Breast epithelium (tissue), 4 donors: ENCODE data around the gene ZNF286A. TPM values are rescaled to one million over a fixed set of nuclear protein-coding genes. Genes with fewer than 3 reads are reported as not detected.
"Not testable (repeated sequence)": the region's sequence is repeated elsewhere in the genome, so short reads cannot be mapped to it uniquely, and the experiment has no call there.

Experiments
- DNase-seq, 2 donors: peaks; one replicate each; pipeline ENCODE4 v3.0.0-alpha.2; 2019; ENCODE audit warnings: low spot score in 2 of 2
- H3K27ac ChIP-seq, 2 donors: fragments of 200-600 bp; sonication (generic) in 1 of 2; one replicate each; pipeline ENCODE4 v1.5.1; 2016 to 2019; ENCODE audit warnings: mild to moderate bottlenecking in 1 of 2
- H3K27me3 ChIP-seq, 2 donors: fragments of 200-600 bp; sonication (generic) in 1 of 2; one replicate each; pipeline versions ENCODE4 v1.5.1 to v1.6.0; 2017 to 2019; ENCODE audit warnings: control low read depth in 1 of 2, mild to moderate bottlenecking in 1 of 2
- H3K36me3 ChIP-seq: fragments of 200-600 bp; one replicate; pipeline ENCODE4 v1.5.1; 2019
- H3K4me1 ChIP-seq, 2 donors: fragments of 200-600 bp; sonication (generic); one replicate each; pipeline ENCODE4 v1.5.1; 2016 to 2019; ENCODE audit warnings: control low read depth in 1 of 2
- H3K4me3 ChIP-seq, 3 donors: fragments of 200-600 bp; sonication (generic); 1 replicate in 2 of 3; 2 replicates in 1 of 3; pipeline ENCODE4 v1.5.1; 2016 to 2019; ENCODE audit warnings: mild to moderate bottlenecking in 3 of 3, moderate library complexity in 2 of 3
- H3K9me3 ChIP-seq, 2 donors: fragments of 200-600 bp; sonication (generic) in 1 of 2; one replicate each; pipeline ENCODE4 v1.5.1; 2016 to 2019; ENCODE audit warnings: control low read depth in 1 of 2
- CTCF ChIP-seq, 3 donors: fragments of 450-650 bp; IDR thresholded peaks; one replicate each; pipeline ENCODE4 v1.5.1; 2016 to 2017; ENCODE audit warnings: antibody characterized with exemption in 3 of 3, mild to moderate bottlenecking in 3 of 3, moderate library complexity in 3 of 3
- POLR2A ChIP-seq: fragments of 450-650 bp; IDR thresholded peaks from one replicate; pipeline ENCODE4 v1.6.1; 2016; ENCODE audit warnings: antibody characterized with exemption, mild to moderate bottlenecking, moderate library complexity
- POLR2AphosphoS5 ChIP-seq, 3 donors: sonication (generic); formaldehyde crosslinking; IDR thresholded peaks; one replicate each; pipeline ENCODE4 v1.6.1; 2017; ENCODE audit warnings: antibody characterized with exemption in 3 of 3
- intact Hi-C: fragments of 100-400 bp; cut with DNase I; formaldehyde crosslinking; loops from one replicate; pipeline ENCODE4 v1.15.1; 2023; ENCODE audit warnings: low total_unique reads
- total RNA-seq, 3 donors: library from RNA; depleted of rRNA; stranded (reverse); fragments of >200 nt; gene quantifications; one replicate each; pipeline ENCODE4 v1.1.0, GENCODE V29; 2016

Gene ZNF286A
- total RNA-seq, 3 donors from 2014 or later: 22.9 to 27.5 (median 23.3) TPM

GRCh38 chr17:15660077-15660476, 39.5 kb upstream of the ZNF286A start:
- TF ChIP-seq CTCF (IDR thresholded peaks at IDR 0.05): no peak
- no peak for TF ChIP-seq POLR2A
- TF ChIP-seq POLR2AphosphoS5 (IDR thresholded peaks at IDR 0.05): no peak
- Histone ChIP-seq H3K27me3 (no peaks in the 10 kb centered on the region), H3K4me1 (no peaks in the 10 kb centered on the region), H3K9me3 (no peaks in the 10 kb centered on the region), H3K27ac (peak overlapping the region; percentile 60 to 74), H3K4me3 (no peak overlapping the region), H3K36me3 (no peaks in the 10 kb centered on the region)
- no peak for DNase-seq
- intact Hi-C loops: no loop called here

GRCh38 chr17:15662681-15663080, 36.9 kb upstream of the ZNF286A start:
- TF ChIP-seq POLR2A: no peak
- no peak for TF ChIP-seq CTCF (IDR thresholded peaks at IDR 0.05)
- TF ChIP-seq POLR2AphosphoS5 (IDR thresholded peaks at IDR 0.05): no peak
- DNase-seq: no peak
- Histone ChIP-seq H3K9me3 (no peaks in the 10 kb centered on the region), H3K36me3 (no peaks in the 10 kb centered on the region), H3K4me3 (no peak overlapping the region), H3K27me3 (no peaks in the 10 kb centered on the region), H3K27ac (no peak overlapping the region), H3K4me1 (no peaks in the 10 kb centered on the region)
- intact Hi-C loops: no loop called here

- H3K4me1 ChIP-seq: no peaks in the 10 kb centered on the region
- no peak for TF ChIP-seq CTCF (IDR thresholded peaks at IDR 0.05)
- TF ChIP-seq POLR2A: no peak
- no peak for TF ChIP-seq POLR2AphosphoS5 (IDR thresholded peaks at IDR 0.05)
- no peak for DNase-seq
- H3K27ac ChIP-seq: no peak overlapping the region
- intact Hi-C loops: no loop called here
- no peaks in the 10 kb centered on the region for H3K36me3 ChIP-seq
- H3K27me3 ChIP-seq: no peaks in the 10 kb centered on the region
- H3K4me3 ChIP-seq: no peak overlapping the region
- H3K9me3 ChIP-seq: no peaks in the 10 kb centered on the region
Observed at GRCh38 chr17:15663176-15663575, 36.4 kb upstream of the ZNF286A start.

GRCh38 chr17:15663691-15664090, 35.9 kb upstream of the ZNF286A start:
- no peaks in the 10 kb centered on the region for H3K36me3 ChIP-seq
- intact Hi-C loops: no loop called here
- H3K27me3 ChIP-seq: no peaks in the 10 kb centered on the region
- H3K9me3 ChIP-seq: no peaks in the 10 kb centered on the region
- no peak for DNase-seq
- no peak overlapping the region for H3K27ac ChIP-seq
- H3K4me3 ChIP-seq: no peak overlapping the region
- TF ChIP-seq POLR2AphosphoS5 (IDR thresholded peaks at IDR 0.05) (no peak), CTCF (IDR thresholded peaks at IDR 0.05) (no peak), POLR2A (no peak)
- H3K4me1 ChIP-seq: no peaks in the 10 kb centered on the region

GRCh38 chr17:15669526-15669925, 30.0 kb upstream of the ZNF286A start:
- intact Hi-C loops, H3K9me3 ChIP-seq, H3K4me1 ChIP-seq, H3K4me3 ChIP-seq, H3K36me3 ChIP-seq, H3K27ac ChIP-seq, H3K27me3 ChIP-seq, DNase-seq: not testable (repeated sequence)

GRCh38 chr17:15674640-15675039, 24.9 kb upstream of the ZNF286A start:
- H3K4me1 ChIP-seq, intact Hi-C loops, H3K27me3 ChIP-seq, H3K9me3 ChIP-seq, H3K36me3 ChIP-seq, H3K27ac ChIP-seq, DNase-seq, H3K4me3 ChIP-seq: not testable (repeated sequence)

- H3K9me3 ChIP-seq, DNase-seq, H3K4me1 ChIP-seq: not testable (repeated sequence)
Observed at GRCh38 chr17:15675991-15676390, 23.6 kb upstream of the ZNF286A start.

GRCh38 chr17:15683135-15683534, 16.4 kb upstream of the ZNF286A start:
- H3K27ac ChIP-seq, H3K27me3 ChIP-seq, H3K36me3 ChIP-seq, DNase-seq, H3K4me1 ChIP-seq, H3K9me3 ChIP-seq, intact Hi-C loops, H3K4me3 ChIP-seq: not testable (repeated sequence)

More at GRCh38 chr17:15675991-15676390, 23.6 kb upstream of the ZNF286A start:
- intact Hi-C loops, H3K27me3 ChIP-seq, H3K27ac ChIP-seq, H3K36me3 ChIP-seq, H3K4me3 ChIP-seq: not testable (repeated sequence)
